Head of caudate nucleus (tissue), 42 donors: ENCODE data around the gene OLFM4.

Experiments
- DNase-seq, 42 donors: peaks; one replicate each; pipeline versions ENCODE4 v3.0.0 to v3.0.0-alpha.2; 2020 to 2021; ENCODE audit warnings: mixed read lengths in 7 of 42
- intact Hi-C: fragments of 100-400 bp; cut with DNase I; formaldehyde crosslinking; loops from one replicate; pipeline ENCODE4 v1.15.0; 2022

Gene OLFM4

GRCh38 chr13:53058065-53058679 lies 29.6 kb downstream of the OLFM4 start:
- intact Hi-C loops, result no loop called here
- DNase-seq, result no peak

- DNase-seq, result peak in 12 of 42 donors; percentile 10 to 48 (median 22)
These were observed 32.4 kb downstream of the OLFM4 start for GRCh38 chr13:53060840-53061490.

GRCh38 chr13:53064731-53065130 lies 36.1 kb downstream of the OLFM4 start:
- no peak for DNase-seq

More at GRCh38 chr13:53060840-53061490, 32.4 kb downstream of the OLFM4 start:
- intact Hi-C loops, result no loop called here

GRCh38 chr13:53066411-53066810 lies 37.8 kb downstream of the OLFM4 start:
- no peak for DNase-seq
- intact Hi-C loops, result no loop called here

More at GRCh38 chr13:53064731-53065130, 36.1 kb downstream of the OLFM4 start:
- intact Hi-C loops, result no loop called here

GRCh38 chr13:53068585-53069520 lies 40.2 kb downstream of the OLFM4 start:
- peak in 17 of 42 donors; percentile 10 to 60 (median 23) for DNase-seq
- intact Hi-C loops, result no loop called here

GRCh38 chr13:53069800-53070199 lies 41.2 kb downstream of the OLFM4 start:
- intact Hi-C loops, result no loop called here
- DNase-seq, result no peak

GRCh38 chr13:53073711-53074110 lies 45.1 kb downstream of the OLFM4 start:
- no peak for DNase-seq
- intact Hi-C loops, result no loop called here

- DNase-seq, result no peak
- intact Hi-C loops, result no loop called here
These were observed 45.5 kb downstream of the OLFM4 start for GRCh38 chr13:53074114-53074513.

- DNase-seq, result no peak
- intact Hi-C loops, result no loop called here
These were observed 46.9 kb downstream of the OLFM4 start for GRCh38 chr13:53075356-53076041.

- intact Hi-C loops, result no loop called here
- no peak for DNase-seq
These were observed 51.1 kb downstream of the OLFM4 start for GRCh38 chr13:53079691-53080090.

- intact Hi-C loops, result no loop called here
These were observed 60.3 kb downstream of the OLFM4 start for GRCh38 chr13:53088871-53089270.

GRCh38 chr13:53089951-53090350 lies 61.3 kb downstream of the OLFM4 start:
- intact Hi-C loops, result no loop called here

More at GRCh38 chr13:53088871-53089270, 60.3 kb downstream of the OLFM4 start:
- DNase-seq, result no peak

GRCh38 chr13:53090461-53090860 lies 61.8 kb downstream of the OLFM4 start:
- DNase-seq, result no peak
- intact Hi-C loops, result no loop called here

More at GRCh38 chr13:53089951-53090350, 61.3 kb downstream of the OLFM4 start:
- peak in 1 of 42 donors; percentile 7 for DNase-seq

GRCh38 chr13:53092931-53093330 lies 64.3 kb downstream of the OLFM4 start:
- intact Hi-C loops, result loop anchor here (2.0 kb wide), 1 partner anchor 38 kb away; no protein-coding TSS in a partner anchor
- peak in 1 of 42 donors; percentile 20 for DNase-seq

- intact Hi-C loops, result no loop called here
- DNase-seq, result no peak
These were observed 69.8 kb downstream of the OLFM4 start for GRCh38 chr13:53098455-53098854.

- no peak for DNase-seq
- intact Hi-C loops, result no loop called here
These were observed 71.9 kb downstream of the OLFM4 start for GRCh38 chr13:53100394-53101063.
